ENCODE results near the gene EHBP1.

Gene EHBP1

GRCh38 chr2:63056107-63057050 is 350.9 kb downstream of the EHBP1 start:
- no peak overlapping the region for H3K9ac ChIP-seq
- H3K9me3 ChIP-seq (ENCODE audit: control insufficient read depth, low read length), result no peaks in the 10 kb centered on the region
- H3K79me2 ChIP-seq, result no peaks in the 10 kb centered on the region
- no peak overlapping the region for H3K4me2 ChIP-seq (ENCODE audit: low read length)
- no peak overlapping the region for H2AFZ ChIP-seq
- H3K36me3 ChIP-seq (ENCODE audit: control insufficient read depth, insufficient read depth, low read length), result no peaks in the 10 kb centered on the region
- H3K4me1 ChIP-seq, result no peaks in the 10 kb centered on the region
- H3K27me3 ChIP-seq (ENCODE audit: control insufficient read depth, insufficient read depth, low read length), result peaks cover 29% of the 10 kb centered on the region
- H3K27ac ChIP-seq, result no peak overlapping the region
- H3K4me3 ChIP-seq (ENCODE audit: low read depth, low read length), result no peak overlapping the region
- TF ChIP-seq, protein P1, sequence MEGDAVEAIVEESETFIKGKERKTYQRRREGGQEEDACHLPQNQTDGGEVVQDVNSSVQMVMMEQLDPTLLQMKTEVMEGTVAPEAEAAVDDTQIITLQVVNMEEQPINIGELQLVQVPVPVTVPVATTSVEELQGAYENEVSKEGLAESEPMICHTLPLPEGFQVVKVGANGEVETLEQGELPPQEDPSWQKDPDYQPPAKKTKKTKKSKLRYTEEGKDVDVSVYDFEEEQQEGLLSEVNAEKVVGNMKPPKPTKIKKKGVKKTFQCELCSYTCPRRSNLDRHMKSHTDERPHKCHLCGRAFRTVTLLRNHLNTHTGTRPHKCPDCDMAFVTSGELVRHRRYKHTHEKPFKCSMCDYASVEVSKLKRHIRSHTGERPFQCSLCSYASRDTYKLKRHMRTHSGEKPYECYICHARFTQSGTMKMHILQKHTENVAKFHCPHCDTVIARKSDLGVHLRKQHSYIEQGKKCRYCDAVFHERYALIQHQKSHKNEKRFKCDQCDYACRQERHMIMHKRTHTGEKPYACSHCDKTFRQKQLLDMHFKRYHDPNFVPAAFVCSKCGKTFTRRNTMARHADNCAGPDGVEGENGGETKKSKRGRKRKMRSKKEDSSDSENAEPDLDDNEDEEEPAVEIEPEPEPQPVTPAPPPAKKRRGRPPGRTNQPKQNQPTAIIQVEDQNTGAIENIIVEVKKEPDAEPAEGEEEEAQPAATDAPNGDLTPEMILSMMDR (IDR thresholded peaks at IDR 0.05), result no peak

DNA sequence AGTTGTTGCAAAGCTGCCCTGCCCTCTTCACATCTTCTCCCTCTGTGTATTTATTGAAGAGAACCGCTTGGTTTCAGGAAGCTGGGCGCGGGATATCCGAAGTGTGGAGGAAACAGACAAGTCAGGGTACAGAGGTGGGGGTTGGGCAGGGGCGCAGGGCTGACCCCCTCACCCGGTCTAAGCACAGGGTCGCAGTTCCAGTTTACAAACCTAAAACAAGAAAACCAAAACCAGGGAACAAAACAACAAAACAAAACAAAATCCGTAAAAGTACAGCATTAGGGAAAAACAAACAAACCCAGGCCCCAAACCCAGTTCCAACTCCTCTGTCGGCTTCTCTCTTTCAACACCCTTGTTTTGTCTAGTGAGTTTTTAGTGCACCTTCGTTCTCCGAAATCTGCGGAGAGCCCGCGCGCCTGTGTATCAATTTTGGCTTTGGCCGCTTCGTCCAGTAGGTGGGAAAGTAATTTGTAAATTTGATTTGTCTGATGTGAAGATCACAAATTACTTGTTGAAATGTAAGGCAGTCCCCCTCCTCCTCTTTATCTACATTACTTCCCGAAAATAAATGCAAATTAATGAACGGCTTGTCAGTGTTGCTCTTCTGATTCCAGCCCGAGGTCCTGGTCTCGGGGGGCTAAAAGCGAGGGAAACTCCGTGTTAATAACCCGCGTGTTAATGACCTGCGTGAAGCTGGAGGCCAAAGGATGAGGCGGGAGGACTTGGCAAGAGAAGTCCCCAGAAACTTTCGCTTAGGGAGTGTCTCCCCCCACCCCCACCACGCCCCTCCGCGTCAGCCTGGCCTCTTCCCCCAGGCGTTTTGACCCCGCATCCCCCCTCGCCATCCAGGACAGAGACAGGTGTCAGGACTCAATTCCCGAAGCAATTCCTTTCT is 352.0 kb downstream of the EHBP1 start:
- Histone ChIP-seq H3K36me3 (ENCODE audit: control insufficient read depth, insufficient read depth, low read length) (no peaks in the 10 kb centered on the region), H3K27ac (no peak overlapping the region), H3K9ac (no peak overlapping the region), H3K79me2 (no peaks in the 10 kb centered on the region), H3K9me3 (ENCODE audit: control insufficient read depth, low read length) (no peaks in the 10 kb centered on the region), H3K4me1 (no peaks in the 10 kb centered on the region), H3K4me3 (ENCODE audit: low read depth, low read length) (no peak overlapping the region), H2AFZ (no peak overlapping the region), H3K4me2 (ENCODE audit: low read length) (peak overlapping the region; percentile 51), H3K27me3 (ENCODE audit: control insufficient read depth, insufficient read depth, low read length) (peaks cover 24% of the 10 kb centered on the region)
- TF ChIP-seq, protein P1 (IDR thresholded peaks at IDR 0.05), result no peak

DNA sequence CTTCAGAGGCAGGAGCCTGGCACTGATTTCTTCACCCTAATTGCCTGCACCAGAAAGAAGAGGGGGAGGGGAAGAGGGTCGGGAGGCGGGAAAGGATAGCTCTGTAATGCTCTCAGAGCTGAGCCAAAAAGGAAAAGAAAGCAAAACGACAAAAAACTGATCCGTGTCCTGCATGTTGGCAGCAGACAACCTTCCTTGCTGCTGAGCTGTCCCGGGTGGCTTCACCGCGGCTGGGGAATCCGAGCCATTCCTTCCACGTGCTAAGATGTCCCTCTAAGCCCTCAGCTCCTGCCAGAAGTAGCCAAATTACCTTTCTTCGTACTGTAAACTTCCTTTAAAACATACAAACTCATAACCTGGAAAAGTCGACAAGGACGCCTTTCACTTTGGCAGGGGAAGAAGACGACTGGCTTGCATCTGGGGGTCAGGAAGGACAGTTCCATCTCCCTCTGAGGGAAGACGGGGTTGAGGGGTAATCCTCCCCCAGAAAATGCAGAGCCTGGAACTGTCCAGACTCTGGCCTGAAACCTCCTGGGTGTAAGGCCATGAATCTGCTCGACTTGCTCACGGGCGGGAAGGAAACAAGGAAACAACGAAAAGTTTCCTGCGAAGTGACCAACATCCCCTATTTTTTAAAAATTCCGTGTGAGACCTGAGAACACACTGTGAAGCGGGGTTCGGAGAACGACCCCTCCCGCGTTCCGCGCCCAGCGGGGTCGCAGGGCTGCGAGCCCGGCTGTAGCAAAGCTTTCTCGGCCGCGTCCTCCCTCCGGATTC is 352.8 kb downstream of the EHBP1 start:
- Histone ChIP-seq H3K27ac (no peak overlapping the region), H3K4me3 (ENCODE audit: low read depth, low read length) (no peak overlapping the region), H3K79me2 (no peaks in the 10 kb centered on the region), H3K4me2 (ENCODE audit: low read length) (peak overlapping the region; percentile 51), H3K4me1 (no peaks in the 10 kb centered on the region), H3K9me3 (ENCODE audit: control insufficient read depth, low read length) (no peaks in the 10 kb centered on the region), H3K27me3 (ENCODE audit: control insufficient read depth, insufficient read depth, low read length) (peaks cover 23% of the 10 kb centered on the region), H3K9ac (no peak overlapping the region), H3K36me3 (ENCODE audit: control insufficient read depth, insufficient read depth, low read length) (no peaks in the 10 kb centered on the region), H2AFZ (no peak overlapping the region)
- TF ChIP-seq, protein P1 (IDR thresholded peaks at IDR 0.05), result no peak

DNA sequence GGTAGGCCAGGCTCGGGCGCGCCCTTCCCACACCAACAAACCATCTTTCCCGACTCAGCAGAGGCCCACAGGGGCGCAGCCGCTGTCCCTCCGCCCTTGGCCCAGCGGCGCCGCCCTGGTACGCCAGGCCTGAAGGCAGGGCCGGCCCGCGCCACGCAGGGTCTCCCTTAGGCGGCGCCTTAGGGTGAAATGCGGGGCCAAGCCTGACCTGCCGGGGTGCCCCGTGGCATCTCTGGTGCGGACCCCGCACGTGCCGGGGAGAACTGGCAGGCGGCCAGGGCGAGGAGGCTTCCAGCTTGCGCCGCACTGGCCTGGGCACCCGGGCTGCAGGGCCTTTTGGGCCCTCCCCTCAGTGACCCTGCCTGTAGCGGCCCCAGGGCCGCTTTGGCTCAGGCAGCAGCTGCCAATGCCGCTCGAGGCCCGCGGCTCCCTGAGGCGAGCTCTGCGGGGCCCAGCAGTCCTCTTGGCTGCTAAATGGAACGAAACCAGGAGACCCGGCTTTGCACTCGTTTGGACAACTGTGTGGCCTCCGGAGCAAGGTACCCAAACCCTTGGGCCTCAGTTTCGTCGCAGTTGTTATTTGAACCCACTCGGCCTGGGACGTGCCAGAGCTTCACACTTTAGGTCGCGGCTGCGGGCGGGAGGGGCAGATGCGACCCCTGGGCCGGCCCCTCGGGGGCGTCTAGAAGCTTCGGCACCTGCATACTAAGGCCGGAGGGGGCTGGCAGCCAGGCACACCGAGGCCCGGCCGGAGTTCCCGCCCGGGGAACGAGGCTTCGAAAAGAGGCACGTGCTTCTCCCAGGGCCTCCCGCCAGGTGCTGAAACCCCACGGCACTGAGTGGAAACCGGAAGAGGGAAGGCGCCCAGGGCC is 353.6 kb downstream of the EHBP1 start:
- Histone ChIP-seq H3K27ac (no peak overlapping the region), H3K4me1 (no peaks in the 10 kb centered on the region), H3K27me3 (ENCODE audit: control insufficient read depth, insufficient read depth, low read length) (peaks cover 15% of the 10 kb centered on the region), H3K4me3 (ENCODE audit: low read depth, low read length) (no peak overlapping the region), H2AFZ (no peak overlapping the region), H3K9ac (no peak overlapping the region), H3K36me3 (ENCODE audit: control insufficient read depth, insufficient read depth, low read length) (no peaks in the 10 kb centered on the region), H3K79me2 (no peaks in the 10 kb centered on the region), H3K4me2 (ENCODE audit: low read length) (peak overlapping the region; percentile 51), H3K9me3 (ENCODE audit: control insufficient read depth, low read length) (no peaks in the 10 kb centered on the region)
- TF ChIP-seq, protein P1 (IDR thresholded peaks at IDR 0.05), result no peak

All from parathyroid adenoma (tissue), 2 donors.